Stimulated activated CD8-positive, alpha-beta memory T cell treated with anti-CD3 and anti-CD28 coated beads, Interleukin-4, amount 100 ng/mL, for 24 hours (primary cell): Measurements from ENCODE around the gene FTCDNL1.

ENCODE experiments used
- DNase-seq: peaks from one replicate; pipeline ENCODE4 v3.0.0-alpha.2; 2020; ENCODE audit warnings: low read depth

The FTCDNL1 gene

GRCh38 chr2:199850718-199851500 lies at the start of gene FTCDNL1:
Gene FTCDNL1, minus strand, starts transcription at chr2:199851192. Its CDS starts 2,230 bp downstream, at chr2:199848962.
- DNase-seq, result peak; percentile 58

- no peak for DNase-seq
Measured at GRCh38 chr2:199896617-199897016, 45.6 kb upstream of the FTCDNL1 start.

- no peak for DNase-seq
Measured at GRCh38 chr2:199895406-199895805, 44.4 kb upstream of the FTCDNL1 start.

- DNase-seq, result no peak
Measured at GRCh38 chr2:199883474-199884212, 32.7 kb upstream of the FTCDNL1 start.

- no peak for DNase-seq
Measured at GRCh38 chr2:199882667-199883066, 31.7 kb upstream of the FTCDNL1 start.

- DNase-seq, result no peak
Measured at GRCh38 chr2:199875400-199875799, 24.4 kb upstream of the FTCDNL1 start.

GRCh38 chr2:199874209-199874608 lies 23.2 kb upstream of the FTCDNL1 start:
- DNase-seq, result no peak

GRCh38 chr2:199870581-199870980 lies 19.6 kb upstream of the FTCDNL1 start:
- DNase-seq, result no peak

GRCh38 chr2:199869653-199870052 lies 18.7 kb upstream of the FTCDNL1 start:
- DNase-seq, result no peak

- DNase-seq, result no peak
Measured at GRCh38 chr2:199869227-199869541, 18.2 kb upstream of the FTCDNL1 start.

GRCh38 chr2:199868431-199869226 lies 17.6 kb upstream of the FTCDNL1 start:
- no peak for DNase-seq

- no peak for DNase-seq
Measured at GRCh38 chr2:199865905-199866304, 14.9 kb upstream of the FTCDNL1 start.

- no peak for DNase-seq
Measured at GRCh38 chr2:199862788-199863187, 11.8 kb upstream of the FTCDNL1 start.

GRCh38 chr2:199861132-199861774 lies 10.3 kb upstream of the FTCDNL1 start:
- no peak for DNase-seq

- no peak for DNase-seq
Measured at GRCh38 chr2:199855812-199856211, 4.8 kb upstream of the FTCDNL1 start.

- no peak for DNase-seq
Measured at GRCh38 chr2:199851883-199852282, 891 bp upstream of the FTCDNL1 start.

GRCh38 chr2:199851501-199851810 lies 464 bp upstream of the FTCDNL1 start:
- DNase-seq, result no peak

- DNase-seq, result no peak
Measured at GRCh38 chr2:199850218-199850717, 724 bp downstream of the FTCDNL1 start.

- no peak for DNase-seq
Measured at GRCh38 chr2:199848389-199849130, 2.4 kb downstream of the FTCDNL1 start.

- no peak for DNase-seq
Measured at GRCh38 chr2:199847181-199847864, 3.7 kb downstream of the FTCDNL1 start.
